HG02852 (cell line): ENCODE results near the gene RNU6-9.

ENCODE experiments used
- ATAC-seq: cut with Tn5 transposase; IDR thresholded peaks from one replicate; pipeline ENCODE4 v1.9.1; 2021; ENCODE audit warnings: mild to moderate bottlenecking, moderate library complexity; ENCODE audit not compliant: unreplicated experiment

Gene RNU6-9

GRCh38 chr19:861141-861755 lies 32.0 kb upstream of the RNU6-9 start:
- ATAC-seq, result no peak

- ATAC-seq, result no peak
Observed at GRCh38 chr19:861756-862580, 31.3 kb upstream of the RNU6-9 start.

- no peak for ATAC-seq
Observed at GRCh38 chr19:862581-863314, 30.5 kb upstream of the RNU6-9 start.

GRCh38 chr19:863315-863620 lies 30.0 kb upstream of the RNU6-9 start:
- ATAC-seq, result no peak

- no peak for ATAC-seq
Observed at GRCh38 chr19:866769-867300, 26.4 kb upstream of the RNU6-9 start.

GRCh38 chr19:867301-867793 lies 25.9 kb upstream of the RNU6-9 start:
- no peak for ATAC-seq

- ATAC-seq, result no peak
Observed at GRCh38 chr19:867855-868457, 25.3 kb upstream of the RNU6-9 start.

- no peak for ATAC-seq
Observed at GRCh38 chr19:868458-869244, 24.6 kb upstream of the RNU6-9 start.

GRCh38 chr19:869245-870177 lies 23.8 kb upstream of the RNU6-9 start:
- ATAC-seq, result no peak

- no peak for ATAC-seq
Observed at GRCh38 chr19:870314-870713, 23.0 kb upstream of the RNU6-9 start.

GRCh38 chr19:870963-871401 lies 22.3 kb upstream of the RNU6-9 start:
- no peak for ATAC-seq

- ATAC-seq, result no peak
Observed at GRCh38 chr19:871446-872265, 21.6 kb upstream of the RNU6-9 start.

- no peak for ATAC-seq
Observed at GRCh38 chr19:872266-872951, 20.9 kb upstream of the RNU6-9 start.

- no peak for ATAC-seq
Observed at GRCh38 chr19:873084-873483, 20.2 kb upstream of the RNU6-9 start.

GRCh38 chr19:873561-874041 lies 19.7 kb upstream of the RNU6-9 start:
- no peak for ATAC-seq

- no peak for ATAC-seq
Observed at GRCh38 chr19:875265-875879, 17.9 kb upstream of the RNU6-9 start.

- ATAC-seq, result no peak
Observed at GRCh38 chr19:876089-876488, 17.2 kb upstream of the RNU6-9 start.
